GM13976 (cell line): Measurements from ENCODE around the gene LRWD1.

Experiments used
- DNase-seq: peaks from one replicate; pipeline ENCODE4 v3.0.0; 2012; ENCODE audit warnings: low spot score
- in situ Hi-C: fragments of 300-500 bp; cut with MboI; formaldehyde crosslinking; loops from one replicate; pipeline ENCODE4 v1.12.0; 2022; ENCODE audit warnings: low sequenced_read_pairs, mixed read lengths, inconsistent platforms; ENCODE audit not compliant: unreplicated experiment
- TF ChIP-seq, protein P1 (sequence below): IDR thresholded peaks from 2 replicates; pipeline ENCODE4 v1.5.1; 2012; ENCODE audit warnings: borderline replicate concordance, mild to moderate bottlenecking; ENCODE audit not compliant: insufficient read depth; ENCODE audit errors: extremely low read depth, missing control alignments, control extremely low read depth

LRWD1 gene

DNA sequence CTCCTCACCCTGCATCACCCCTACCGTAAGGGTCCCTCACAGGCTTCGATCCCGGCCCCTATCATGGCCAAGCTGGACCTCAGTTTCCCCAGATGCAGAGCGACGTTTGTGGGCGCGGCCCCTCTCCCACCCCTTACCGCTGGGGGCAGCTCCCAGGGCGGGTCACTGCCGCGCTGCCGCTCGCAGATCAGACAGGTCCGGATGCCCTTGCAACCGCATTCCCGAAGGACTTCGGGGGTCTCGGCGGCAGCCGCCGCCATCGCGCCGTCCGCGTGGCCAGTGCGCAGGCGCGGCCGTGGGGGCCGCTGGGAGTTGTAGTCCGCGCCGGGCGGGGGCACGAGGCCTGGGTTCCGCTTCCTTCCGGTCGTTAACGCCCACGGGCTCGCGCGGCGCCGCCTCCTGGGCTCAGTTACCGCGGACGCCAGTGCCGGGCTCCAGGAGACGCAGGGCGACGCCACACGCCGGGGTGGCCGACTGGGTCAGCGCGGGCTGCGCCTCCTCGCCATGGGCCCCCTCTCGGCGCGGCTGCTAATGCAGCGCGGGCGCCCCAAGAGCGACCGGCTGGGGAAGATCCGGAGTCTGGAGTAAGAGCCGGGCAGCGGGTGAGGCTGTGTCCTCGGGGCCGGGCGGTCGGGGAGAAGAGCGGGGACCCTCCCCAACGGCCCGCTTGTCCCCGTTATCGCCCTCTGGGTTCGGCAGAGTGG, at the start of gene LRWD1, which contains the start of gene ALKBH4:
Gene LRWD1 (plus strand): TSS at position 408 of the 704 bp plus-strand sequence. CDS start 97 bp downstream, at position 505.
Gene ALKBH4 (minus strand): TSS at position 287 of the 704 bp plus-strand sequence. CDS start 27 bp downstream, at position 260.
- peak; percentile 100 for DNase-seq
- in situ Hi-C loops: loop anchor here (5.0 kb wide), 1 partner anchor 52 kb away; no protein-coding TSS in a partner anchor
- TF ChIP-seq, protein P1, sequence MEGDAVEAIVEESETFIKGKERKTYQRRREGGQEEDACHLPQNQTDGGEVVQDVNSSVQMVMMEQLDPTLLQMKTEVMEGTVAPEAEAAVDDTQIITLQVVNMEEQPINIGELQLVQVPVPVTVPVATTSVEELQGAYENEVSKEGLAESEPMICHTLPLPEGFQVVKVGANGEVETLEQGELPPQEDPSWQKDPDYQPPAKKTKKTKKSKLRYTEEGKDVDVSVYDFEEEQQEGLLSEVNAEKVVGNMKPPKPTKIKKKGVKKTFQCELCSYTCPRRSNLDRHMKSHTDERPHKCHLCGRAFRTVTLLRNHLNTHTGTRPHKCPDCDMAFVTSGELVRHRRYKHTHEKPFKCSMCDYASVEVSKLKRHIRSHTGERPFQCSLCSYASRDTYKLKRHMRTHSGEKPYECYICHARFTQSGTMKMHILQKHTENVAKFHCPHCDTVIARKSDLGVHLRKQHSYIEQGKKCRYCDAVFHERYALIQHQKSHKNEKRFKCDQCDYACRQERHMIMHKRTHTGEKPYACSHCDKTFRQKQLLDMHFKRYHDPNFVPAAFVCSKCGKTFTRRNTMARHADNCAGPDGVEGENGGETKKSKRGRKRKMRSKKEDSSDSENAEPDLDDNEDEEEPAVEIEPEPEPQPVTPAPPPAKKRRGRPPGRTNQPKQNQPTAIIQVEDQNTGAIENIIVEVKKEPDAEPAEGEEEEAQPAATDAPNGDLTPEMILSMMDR: no peak

DNA sequence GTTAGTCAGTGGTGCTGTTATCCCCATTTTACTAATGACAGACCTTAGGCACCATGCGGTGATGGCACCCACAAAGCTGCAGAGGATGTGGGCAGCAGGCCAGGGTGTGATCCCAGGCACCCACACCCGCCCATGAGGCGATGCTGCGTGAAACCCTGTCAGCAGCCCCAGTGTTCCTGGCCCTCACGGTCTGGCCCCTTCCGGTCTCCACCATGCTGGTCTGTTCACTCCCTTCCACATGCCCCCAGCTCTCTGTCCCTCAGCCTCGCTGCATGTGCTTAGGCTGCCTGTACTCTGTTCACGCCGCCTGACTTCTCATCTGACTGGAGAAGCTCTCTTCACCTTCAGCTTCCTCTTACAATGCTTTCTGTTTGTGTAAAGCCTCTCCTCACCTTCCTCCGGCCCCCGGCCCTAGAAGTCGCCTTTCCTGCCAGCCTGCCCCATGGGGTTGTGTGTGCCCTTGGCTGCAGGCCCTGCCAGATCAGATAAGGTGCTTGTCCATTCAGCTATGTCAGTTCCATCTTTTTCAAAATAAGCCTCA, 49.0 kb upstream of the LRWD1 start:
- TF ChIP-seq, protein P1: no peak
- in situ Hi-C loops: no loop called here
- DNase-seq: peak; percentile 66

DNA sequence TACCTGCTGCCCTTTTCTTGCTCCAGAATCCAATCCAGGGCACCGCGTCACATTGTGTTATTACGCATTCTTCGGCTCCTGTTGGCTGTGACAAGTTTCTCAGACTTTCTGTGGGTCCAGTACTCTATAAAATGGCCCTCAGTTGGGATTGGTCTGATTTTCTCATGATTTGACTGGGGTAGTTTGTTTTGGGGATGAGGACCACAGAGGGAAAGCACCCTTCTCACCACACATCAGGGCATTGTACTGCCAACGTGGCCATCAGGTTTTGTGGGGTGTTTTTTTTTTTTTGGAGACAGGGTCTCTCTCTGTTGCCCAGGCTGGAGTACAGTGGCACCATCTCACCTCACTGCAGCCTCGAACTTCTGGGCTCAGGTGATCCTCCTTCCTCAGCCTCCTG, 48.4 kb upstream of the LRWD1 start:
- in situ Hi-C loops: no loop called here
- TF ChIP-seq, protein P1: no peak
- no peak for DNase-seq

DNA sequence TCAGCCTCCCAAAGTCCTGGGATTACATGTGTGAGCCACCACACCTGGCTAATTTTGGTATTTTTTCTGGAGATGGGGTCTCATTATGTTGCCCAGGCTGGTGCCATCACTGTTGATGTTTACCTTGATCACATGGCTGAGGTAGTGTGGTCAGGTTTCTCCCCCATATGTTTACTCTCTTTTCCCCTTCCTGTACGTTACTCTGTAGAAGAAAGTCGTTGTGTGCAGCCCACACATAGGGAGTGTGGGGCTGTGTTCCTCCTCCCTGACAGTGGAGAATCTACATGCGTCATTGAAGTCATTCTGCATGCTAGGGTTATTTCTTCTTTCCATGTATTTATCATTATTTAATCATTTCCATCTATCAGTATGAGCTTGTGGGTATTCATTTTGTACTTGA, 47.7 kb upstream of the LRWD1 start:
- in situ Hi-C loops: no loop called here
- DNase-seq: no peak
- TF ChIP-seq, protein P1: no peak

DNA sequence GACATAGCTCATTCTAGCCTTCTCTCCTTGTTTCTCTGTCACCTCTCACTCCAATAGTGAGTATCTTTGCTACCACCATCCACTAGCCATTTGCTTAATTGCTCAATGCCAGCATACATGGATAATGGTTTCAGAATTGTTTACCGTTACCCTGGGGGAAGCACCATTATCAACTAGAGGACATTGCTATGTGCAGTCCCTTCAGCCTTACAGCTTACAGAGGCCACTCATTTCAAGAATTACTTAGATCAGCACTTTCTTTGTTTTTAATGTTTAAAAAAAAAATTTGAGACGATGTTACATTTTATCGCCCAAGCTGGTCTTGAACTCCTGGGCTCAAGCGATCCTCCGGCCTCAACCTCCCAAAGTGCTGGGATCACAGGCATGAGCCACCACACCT, 46.2 kb upstream of the LRWD1 start:
- TF ChIP-seq, protein P1: no peak
- in situ Hi-C loops: no loop called here
- DNase-seq: no peak

DNA sequence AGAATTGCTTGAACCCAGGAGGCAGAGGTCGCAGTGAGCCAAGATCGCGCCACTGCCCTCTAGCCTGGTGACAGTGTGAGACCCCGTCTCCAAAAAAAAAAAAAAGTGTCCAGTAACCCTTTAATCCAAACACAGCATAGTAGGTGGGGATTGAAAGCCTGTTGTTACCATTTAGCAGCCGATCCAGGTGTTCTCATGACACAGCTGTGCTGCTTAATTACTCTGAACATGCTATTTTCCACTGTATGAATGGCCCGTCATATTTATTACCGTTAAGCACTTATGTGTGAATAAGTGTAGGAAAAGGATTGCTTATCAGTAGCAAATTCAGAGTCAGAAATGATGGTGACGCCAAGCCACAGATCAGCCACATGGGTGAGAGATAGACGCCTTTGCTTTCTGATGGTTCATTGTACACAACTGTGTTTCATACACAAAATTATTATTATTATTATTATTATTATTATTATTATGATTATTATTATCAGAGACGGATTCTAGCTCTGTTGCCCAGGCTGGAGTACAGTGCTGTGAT, 43.0 kb upstream of the LRWD1 start:
- no peak for DNase-seq
- TF ChIP-seq, protein P1: no peak
- in situ Hi-C loops: no loop called here
